Measurements from ENCODE around the gene TNP2. TPM values are rescaled to one million over a fixed set of nuclear protein-coding genes. Genes with fewer than 3 reads are reported as not detected.

TNP2 gene
- total and polyA plus RNA-seq, 9 of the 15 experiments (the other 6 are each of a cell fraction or from before 2014, with no cell fraction given), result not detected

DNA sequence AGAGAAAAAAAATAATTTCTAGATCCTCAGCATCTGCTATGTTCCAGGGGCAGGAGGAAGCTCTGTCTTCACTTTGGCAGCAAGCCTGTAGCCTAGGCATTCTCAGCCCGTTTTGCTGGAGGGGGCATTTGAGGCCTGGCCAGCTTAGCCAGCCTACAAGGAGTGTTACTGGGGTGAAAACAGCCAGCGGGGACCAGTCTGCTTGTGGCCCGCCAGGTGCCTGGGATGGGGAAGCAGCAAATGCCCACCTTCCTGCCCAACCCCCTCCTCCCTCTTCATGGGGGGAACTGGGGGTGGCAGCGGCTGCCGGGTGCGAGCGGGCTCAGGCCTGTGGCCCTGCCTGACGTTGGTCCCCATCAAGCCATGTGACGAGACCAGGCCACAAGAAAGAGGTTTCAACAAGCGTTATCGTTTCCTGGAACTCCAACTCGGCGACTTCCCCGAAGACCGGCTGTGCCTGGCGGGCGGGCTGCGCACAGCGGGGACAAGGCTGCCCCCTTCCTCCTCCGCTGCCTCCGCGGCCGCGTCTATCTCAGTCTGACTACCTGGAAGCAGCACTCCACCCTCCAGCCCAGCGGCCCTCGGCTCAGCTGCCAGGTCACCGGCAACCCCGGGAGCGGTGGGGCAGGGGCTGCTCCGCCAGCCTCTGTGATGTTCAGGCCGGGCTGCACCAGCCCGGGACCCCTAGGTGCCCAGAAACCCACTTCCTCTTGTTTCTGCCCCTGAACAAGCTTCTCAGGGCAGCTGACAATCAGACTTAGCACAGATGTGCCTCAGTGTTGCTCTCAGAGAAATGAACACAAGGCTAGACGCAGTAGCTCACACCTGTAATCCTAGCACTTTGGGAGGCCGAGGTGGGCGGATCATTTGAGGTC is 36.0 kb downstream of the TNP2 start (continued):
- TF ChIP-seq HNRNPH1 (optimal IDR thresholded peaks at IDR 0.05; ENCODE audit: low read depth, low read length) (no peak), MCM3 (IDR thresholded peaks at IDR 0.05) (no peak), NFRKB (IDR thresholded peaks at IDR 0.05; ENCODE audit: low read depth) (peak; percentile 97), TEAD4 (IDR thresholded peaks at IDR 0.05; ENCODE audit: low read length) (peak; percentile 36; the same call in 1 of the 2 replicates), TEAD4 (CRISPR knock-in tag; IDR thresholded peaks at IDR 0.05; ENCODE audit: borderline replicate concordance) (no peak), CBX3 (IDR thresholded peaks at IDR 0.05; ENCODE audit: borderline replicate concordance in 1 of 2, low read length in 2 of 2) (peak in 1 of 2 experiments; percentile 42; a peak in 1 of 3 replicates), GATA2 (CRISPR knock-in tag; IDR thresholded peaks at IDR 0.05) (no peak), ZNF717 (CRISPR knock-in tag; IDR thresholded peaks at IDR 0.05) (no peak), TAF15 (IDR thresholded peaks at IDR 0.05; ENCODE audit: low read depth, low read length) (no peak), ZNF586 (CRISPR knock-in tag; conservative IDR thresholded peaks at IDR 0.05) (no peak), SMC3 (conservative IDR thresholded peaks at IDR 0.05; ENCODE audit: insufficient read depth, low read depth, low read length) (no peak), TCF3 (CRISPR knock-in tag; IDR thresholded peaks at IDR 0.05) (peak; percentile 78), ETV1 (tag; conservative IDR thresholded peaks at IDR 0.05; ENCODE audit: low read depth) (peak; percentile 49; the same call in 1 of the 2 replicates), CREB1 (IDR thresholded peaks at IDR 0.05) (0 out of 2 replicates have a peak, but pooled peaks have one; percentile 41), CREB1 (CRISPR knock-in tag; IDR thresholded peaks at IDR 0.05) (peak; percentile 48; the same call in 1 of the 2 replicates), GABPB1 (CRISPR knock-in tag; IDR thresholded peaks at IDR 0.05) (peak; percentile 60; the same call in 1 of the 2 replicates), KAT2B (IDR thresholded peaks at IDR 0.05; ENCODE audit: low read depth, low read length) (no peak), ADNP (tag; IDR thresholded peaks at IDR 0.05) (no peak), ZBTB17 (CRISPR knock-in tag; IDR thresholded peaks at IDR 0.05) (peak; percentile 86), ZFPM2 (CRISPR knock-in tag; IDR thresholded peaks at IDR 0.05) (no peak), RBM25 (IDR thresholded peaks at IDR 0.05; ENCODE audit: low read depth, low read length, severe bottlenecking) (no peak), ZNF584 (CRISPR knock-in tag; IDR thresholded peaks at IDR 0.05; ENCODE audit: low read depth) (peak; percentile 84), PCBP1 (IDR thresholded peaks at IDR 0.05; ENCODE audit: low read depth, low read length, poor library complexity, severe bottlenecking) (no peak), WHSC1 (IDR thresholded peaks at IDR 0.05; ENCODE audit: low read length) (no peak), ERF (CRISPR knock-in tag; IDR thresholded peaks at IDR 0.05) (peak; percentile 96), NFE2L1 (tag; IDR thresholded peaks at IDR 0.05; ENCODE audit: borderline replicate concordance, low read depth) (no peak), SIN3B (IDR thresholded peaks at IDR 0.05; ENCODE audit: low read depth) (no peak), L3MBTL2 (IDR thresholded peaks at IDR 0.05) (peak; percentile 98), SIRT6 (IDR thresholded peaks at IDR 0.05; ENCODE audit: low read depth, low read length) (no peak), ZNF133 (CRISPR knock-in tag; IDR thresholded peaks at IDR 0.05) (peak; percentile 42; the same call in 1 of the 2 replicates), TAF9B (IDR thresholded peaks at IDR 0.05; ENCODE audit: partially characterized antibody) (peak; percentile 81)
- TF ChIP-seq, protein P1, sequence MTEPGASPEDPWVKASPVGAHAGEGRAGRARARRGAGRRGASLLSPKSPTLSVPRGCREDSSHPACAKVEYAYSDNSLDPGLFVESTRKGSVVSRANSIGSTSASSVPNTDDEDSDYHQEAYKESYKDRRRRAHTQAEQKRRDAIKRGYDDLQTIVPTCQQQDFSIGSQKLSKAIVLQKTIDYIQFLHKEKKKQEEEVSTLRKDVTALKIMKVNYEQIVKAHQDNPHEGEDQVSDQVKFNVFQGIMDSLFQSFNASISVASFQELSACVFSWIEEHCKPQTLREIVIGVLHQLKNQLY (CRISPR knock-in tag; conservative IDR thresholded peaks at IDR 0.05), result no peak

All from K562 (cell line).